Caco-2 (cell line): ENCODE data around the gene MNX1. TPM values are rescaled to one million over a fixed set of nuclear protein-coding genes. Genes with fewer than 3 reads are reported as not detected.

Experiments used
- BruUV-seq: library from RNA; stranded (reverse); fragments of 400-500 nt; replicated peaks from 2 replicates; lab custom pipeline; 2021; lab: Mats Ljungman, UMichigan
- CTCF ChIA-PET: fragments of 300-600 bp; sonication (Branson Sonifier 250); formaldehyde crosslinking; loops from one replicate; lab custom pipeline; 2022; ENCODE audit warnings: antibody characterized with exemption; lab: Charles Lee
- POLR2A ChIA-PET: fragments of 300-600 bp; sonication (Branson Sonifier 250); formaldehyde crosslinking; loops from one replicate; lab custom pipeline; 2022; ENCODE audit warnings: antibody characterized with exemption; lab: Charles Lee
- DNase-seq, 2 experiments: peaks; one replicate each; pipeline versions ENCODE4 v3.0.0 to v3.0.0-alpha.2; 2020 to 2022
- H3K27me3 ChIP-seq: replicated peaks from 2 replicates; pipeline ENCODE4 v1.6.0; 2011; ENCODE audit warnings: low read length; ENCODE audit not compliant: control insufficient read depth, insufficient read depth
- H3K36me3 ChIP-seq: 2 replicates; pipeline ENCODE4 v1.5.1; 2011; ENCODE audit warnings: low read length; ENCODE audit not compliant: control insufficient read depth, insufficient read depth
- H3K4me1 ChIP-seq: fragments of 250-450 bp; sonication (Bioruptor Pico); 2 replicates; pipeline ENCODE4 v1.5.1; 2020; ENCODE audit warnings: mild to moderate bottlenecking
- H3K4me3 ChIP-seq: 2 replicates; pipeline ENCODE4 v1.5.1; 2011; ENCODE audit warnings: low read depth, mild to moderate bottlenecking, control low read depth, low read length
- H3K9me3 ChIP-seq: fragments of 250-450 bp; sonication (Bioruptor Pico); 2 replicates; pipeline ENCODE4 v1.5.1; 2020; ENCODE audit warnings: mild to moderate bottlenecking, moderate library complexity
- H3K27ac Mint-ChIP-seq: one replicate; pipeline ENCODE4 v1.8.0; 2022; ENCODE audit warnings: mixed read lengths; ENCODE audit not compliant: unreplicated experiment
- H3K27me3 Mint-ChIP-seq: one replicate; pipeline ENCODE4 v1.8.0; 2022; ENCODE audit warnings: mixed read lengths; ENCODE audit not compliant: insufficient read depth, unreplicated experiment
- H3K36me3 Mint-ChIP-seq: one replicate; pipeline ENCODE4 v1.8.0; 2022; ENCODE audit warnings: mild to moderate bottlenecking, mixed read lengths; ENCODE audit not compliant: insufficient read depth, unreplicated experiment
- H3K4me1 Mint-ChIP-seq: one replicate; pipeline ENCODE4 v1.8.0; 2022; ENCODE audit warnings: low read depth, mixed read lengths; ENCODE audit not compliant: unreplicated experiment
- H3K4me3 Mint-ChIP-seq: one replicate; pipeline ENCODE4 v1.8.0; 2022; ENCODE audit warnings: mild to moderate bottlenecking, moderate library complexity, mixed read lengths; ENCODE audit not compliant: unreplicated experiment
- H3K9me3 Mint-ChIP-seq: one replicate; pipeline ENCODE4 v1.8.0; 2022; ENCODE audit warnings: mixed read lengths; ENCODE audit not compliant: unreplicated experiment
- intact Hi-C: fragments of 100-400 bp; cut with micrococcal nuclease; formaldehyde crosslinking; loops from one replicate; pipeline ENCODE4 v1.10.0; 2022; ENCODE audit not compliant: unreplicated experiment
- total RNA-seq: library from RNA; stranded (reverse); gene quantifications from 2 replicates; pipeline ENCODE4 v1.2.3, GENCODE V29; 2022
- TF ChIP-seq, protein P1 (sequence below), 2 experiments: fragments of 200-600 bp in 1 of 2; IDR thresholded peaks; 1 replicate in 1 of 2; 2 replicates in 1 of 2; pipeline versions ENCODE4 v1.5.1 to v1.8.0; 2011 to 2022; ENCODE audit warnings: antibody characterized with exemption in 1 of 2, control low read depth in 1 of 2, inconsistent platforms in 1 of 2, low read depth in 1 of 2, low read length in 1 of 2, mild to moderate bottlenecking in 1 of 2, moderate library complexity in 1 of 2; ENCODE audit not compliant: insufficient read depth in 1 of 2, severe bottlenecking in 1 of 2, unreplicated experiment in 1 of 2

Gene MNX1
- total RNA-seq, 1 experiment from 2014 or later = 36.5 TPM

DNA sequence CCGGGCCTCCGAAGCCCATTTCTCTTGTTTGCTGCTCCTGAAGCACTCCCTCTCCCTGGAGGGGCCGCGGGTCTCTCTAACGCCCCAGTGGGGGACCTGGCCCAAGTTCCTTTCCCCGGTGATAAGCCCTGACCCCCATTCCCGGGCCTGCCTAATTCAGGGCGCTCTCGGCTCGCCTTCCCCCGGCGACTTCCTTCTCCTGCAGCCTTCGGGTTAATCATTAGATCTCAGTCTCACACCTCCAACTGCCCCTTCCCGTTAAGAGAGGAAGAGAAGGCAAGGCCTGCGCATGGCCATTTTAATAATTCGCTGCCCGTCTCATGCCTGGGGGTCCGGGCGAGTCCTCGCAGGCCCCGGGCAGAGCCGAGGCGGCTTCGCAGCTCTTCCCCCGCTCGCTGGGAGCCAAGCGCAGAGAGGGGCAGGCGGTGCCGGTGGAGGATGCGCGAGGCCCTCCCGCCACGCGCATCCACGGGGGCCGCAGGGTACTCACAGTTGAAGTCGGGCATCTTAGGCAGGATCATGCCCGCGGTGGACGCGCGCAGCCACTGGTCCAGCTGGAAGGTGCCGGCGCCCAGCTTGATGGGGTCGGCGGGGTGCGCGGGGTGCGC lies 1.2 kb downstream of the MNX1 start:
- Mint-ChIP-seq H3K4me1 (peaks cover 21% of the 10 kb centered on the region), H3K36me3 (peaks cover 57% of the 10 kb centered on the region), H3K9me3 (no peaks in the 10 kb centered on the region), H3K27me3 (no peaks in the 10 kb centered on the region), H3K4me3 (peak overlapping the region; percentile 97), H3K27ac (peak overlapping the region; percentile 91)
- H3K36me3 ChIP-seq = peaks cover 2% of the 10 kb centered on the region; the same call in 1 of the 2 replicates
- H3K27me3 ChIP-seq = no peaks in the 10 kb centered on the region
- peak overlapping the region; percentile 70 for H3K4me3 ChIP-seq
- CTCF ChIA-PET = no interaction called here
- POLR2A ChIA-PET = no interaction called here
- intact Hi-C loops = loop anchor here (1.0 kb wide), 1 partner anchor 10 kb away; no protein-coding TSS in a partner anchor
- no TSS peak for BruUV-seq
- TF ChIP-seq, protein P1, sequence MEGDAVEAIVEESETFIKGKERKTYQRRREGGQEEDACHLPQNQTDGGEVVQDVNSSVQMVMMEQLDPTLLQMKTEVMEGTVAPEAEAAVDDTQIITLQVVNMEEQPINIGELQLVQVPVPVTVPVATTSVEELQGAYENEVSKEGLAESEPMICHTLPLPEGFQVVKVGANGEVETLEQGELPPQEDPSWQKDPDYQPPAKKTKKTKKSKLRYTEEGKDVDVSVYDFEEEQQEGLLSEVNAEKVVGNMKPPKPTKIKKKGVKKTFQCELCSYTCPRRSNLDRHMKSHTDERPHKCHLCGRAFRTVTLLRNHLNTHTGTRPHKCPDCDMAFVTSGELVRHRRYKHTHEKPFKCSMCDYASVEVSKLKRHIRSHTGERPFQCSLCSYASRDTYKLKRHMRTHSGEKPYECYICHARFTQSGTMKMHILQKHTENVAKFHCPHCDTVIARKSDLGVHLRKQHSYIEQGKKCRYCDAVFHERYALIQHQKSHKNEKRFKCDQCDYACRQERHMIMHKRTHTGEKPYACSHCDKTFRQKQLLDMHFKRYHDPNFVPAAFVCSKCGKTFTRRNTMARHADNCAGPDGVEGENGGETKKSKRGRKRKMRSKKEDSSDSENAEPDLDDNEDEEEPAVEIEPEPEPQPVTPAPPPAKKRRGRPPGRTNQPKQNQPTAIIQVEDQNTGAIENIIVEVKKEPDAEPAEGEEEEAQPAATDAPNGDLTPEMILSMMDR (IDR thresholded peaks at IDR 0.05; ENCODE audit: insufficient read depth in 1 of 2, low read depth in 1 of 2, low read length in 1 of 2, severe bottlenecking in 1 of 2, unreplicated experiment in 1 of 2) = no peak
- no peaks in the 10 kb centered on the region for H3K9me3 ChIP-seq
- H3K4me1 ChIP-seq = peaks cover 31% of the 10 kb centered on the region
- DNase-seq = peak; percentile 71 to 73

DNA sequence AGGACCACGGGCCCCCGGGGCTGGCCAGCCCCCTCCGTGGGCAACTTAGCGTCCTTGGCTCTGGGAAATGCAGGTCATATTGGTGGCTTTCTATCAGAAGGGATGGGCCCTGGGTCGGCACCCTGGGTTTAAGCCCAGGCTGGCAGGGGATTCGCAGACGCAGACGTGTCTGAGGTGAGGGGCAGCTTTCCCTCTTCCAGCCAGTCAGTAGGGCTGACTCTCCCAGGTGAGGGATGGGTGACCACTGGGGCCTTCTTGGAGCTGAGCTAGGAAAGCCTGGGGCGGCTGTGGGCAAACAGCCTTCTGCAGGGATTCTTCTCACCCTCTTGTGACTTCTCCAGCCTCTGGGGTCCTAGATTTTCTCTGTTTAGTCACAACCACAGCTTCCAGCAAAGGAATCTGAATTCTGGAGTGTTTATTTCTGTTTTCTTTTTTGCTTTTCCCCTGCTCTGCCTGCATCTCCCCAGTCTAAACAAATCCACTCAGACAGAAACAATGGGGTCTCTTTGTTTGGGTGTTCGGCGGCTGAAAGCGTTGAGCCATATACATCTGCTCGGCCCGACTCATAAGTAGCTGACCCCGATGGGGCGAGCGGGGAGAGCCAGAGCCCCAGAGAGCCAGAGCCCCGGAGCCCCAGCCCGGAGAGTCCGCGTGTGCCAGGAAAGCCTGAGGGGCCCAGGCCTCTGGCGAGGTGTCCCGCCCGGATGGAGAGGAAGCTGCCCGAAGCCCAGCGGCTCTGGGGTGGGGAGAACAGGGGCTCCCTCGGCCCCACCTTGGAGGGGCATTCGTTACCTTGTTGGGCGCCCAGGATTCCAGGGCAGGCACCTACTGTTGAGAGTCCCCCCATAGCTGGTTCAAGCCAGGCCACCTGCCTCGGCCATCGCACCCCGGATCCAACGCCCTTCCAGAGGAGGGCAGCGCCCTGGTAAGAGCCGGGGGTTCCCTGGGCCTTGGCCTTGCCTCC lies 2.0 kb downstream of the MNX1 start:
- intact Hi-C loops = loop anchor here (1.0 kb wide), 1 partner anchor 9 kb away; no protein-coding TSS in a partner anchor
- H3K4me1 ChIP-seq = peaks cover 23% of the 10 kb centered on the region
- H3K27me3 ChIP-seq = no peaks in the 10 kb centered on the region
- H3K4me3 Mint-ChIP-seq = peak overlapping the region; percentile 97
- ChIA-PET CTCF (interaction anchor here (0.7 kb wide), 1 partner anchor 112 kb away, joined by 3 read pairs; no protein-coding TSS in a partner anchor), POLR2A (interaction anchor here (0.6 kb wide), 1 partner anchor 8 kb away, joined by 4 read pairs; no protein-coding TSS in a partner anchor)
- H3K4me1 Mint-ChIP-seq = peaks cover 13% of the 10 kb centered on the region
- peaks cover 2% of the 10 kb centered on the region; the same call in 1 of the 2 replicates for H3K36me3 ChIP-seq
- TF ChIP-seq, protein P1 (IDR thresholded peaks at IDR 0.05; ENCODE audit: insufficient read depth in 1 of 2, low read depth in 1 of 2, low read length in 1 of 2, severe bottlenecking in 1 of 2, unreplicated experiment in 1 of 2) = no peak
- H3K9me3 ChIP-seq = no peaks in the 10 kb centered on the region
- no peaks in the 10 kb centered on the region for H3K27me3 Mint-ChIP-seq
- H3K36me3 Mint-ChIP-seq = peaks cover 52% of the 10 kb centered on the region
- H3K27ac Mint-ChIP-seq = peak overlapping the region; percentile 91
- no peak for DNase-seq
- peak overlapping the region; percentile 70 for H3K4me3 ChIP-seq
- no peaks in the 10 kb centered on the region for H3K9me3 Mint-ChIP-seq
- TSS peak; percentile 40 for BruUV-seq
